HG02870 (cell line): ENCODE results near the gene DNAJC5.

Source experiments
- ATAC-seq: cut with Tn5 transposase; IDR thresholded peaks from one replicate; pipeline ENCODE4 v1.9.1; 2021; ENCODE audit warnings: mild to moderate bottlenecking, moderate library complexity; ENCODE audit not compliant: unreplicated experiment

DNAJC5 gene

DNA sequence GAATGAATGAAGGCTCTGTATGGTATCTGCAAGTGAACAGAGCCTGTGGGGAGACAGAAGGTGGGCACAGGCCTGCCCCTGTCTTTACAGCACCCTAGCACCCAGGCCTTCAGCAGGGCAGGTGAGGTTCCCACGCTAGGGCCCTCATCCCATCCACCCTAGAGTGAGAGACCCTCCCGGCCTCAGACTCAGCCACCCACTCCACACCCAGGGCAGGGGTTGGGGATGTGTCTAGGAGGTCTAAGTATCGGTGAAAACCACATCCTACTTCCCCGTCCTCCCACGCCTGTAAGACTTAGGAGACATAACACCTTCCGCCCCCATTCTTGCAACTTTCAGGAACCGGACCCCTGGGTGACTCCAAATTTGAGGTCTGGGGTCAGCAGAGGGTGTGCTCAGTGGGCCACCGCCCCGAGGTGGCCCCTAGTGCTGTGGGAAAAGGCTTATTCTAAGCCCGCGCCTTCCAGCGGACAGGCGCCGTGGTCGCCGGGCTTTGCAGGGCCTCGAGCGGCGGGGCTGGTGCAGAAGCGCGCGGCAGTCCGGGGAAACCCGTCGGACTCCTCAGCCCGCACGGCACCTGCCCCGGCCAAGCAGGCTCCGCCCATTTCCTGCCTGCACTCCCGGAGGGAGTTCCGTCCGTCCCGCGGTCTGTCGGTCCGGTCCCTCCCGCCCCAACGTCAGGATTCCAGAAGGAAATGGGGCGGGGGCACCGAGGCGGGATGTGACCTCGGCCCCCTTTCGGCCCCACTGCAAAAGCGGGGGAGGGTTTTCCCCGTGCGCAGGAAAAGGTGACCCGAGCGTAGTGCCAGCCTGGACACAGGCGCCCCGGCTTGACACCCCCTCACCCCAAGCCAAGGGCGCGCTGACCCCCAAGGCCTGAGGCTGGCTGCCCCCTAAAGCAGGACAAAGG is 83.6 kb downstream of the DNAJC5 start:
- ATAC-seq, result peak; percentile 36

GRCh38 chr20:63979229-63979556 is 84.3 kb downstream of the DNAJC5 start:
- ATAC-seq, result no peak

- peak; percentile 26 for ATAC-seq
Measured at GRCh38 chr20:63979557-63980316, 84.8 kb downstream of the DNAJC5 start, which contains the start of gene SAMD10. Gene SAMD10, minus strand, starts transcription at chr20:63979642. Its CDS starts 175 bp downstream, at chr20:63979467.

DNA sequence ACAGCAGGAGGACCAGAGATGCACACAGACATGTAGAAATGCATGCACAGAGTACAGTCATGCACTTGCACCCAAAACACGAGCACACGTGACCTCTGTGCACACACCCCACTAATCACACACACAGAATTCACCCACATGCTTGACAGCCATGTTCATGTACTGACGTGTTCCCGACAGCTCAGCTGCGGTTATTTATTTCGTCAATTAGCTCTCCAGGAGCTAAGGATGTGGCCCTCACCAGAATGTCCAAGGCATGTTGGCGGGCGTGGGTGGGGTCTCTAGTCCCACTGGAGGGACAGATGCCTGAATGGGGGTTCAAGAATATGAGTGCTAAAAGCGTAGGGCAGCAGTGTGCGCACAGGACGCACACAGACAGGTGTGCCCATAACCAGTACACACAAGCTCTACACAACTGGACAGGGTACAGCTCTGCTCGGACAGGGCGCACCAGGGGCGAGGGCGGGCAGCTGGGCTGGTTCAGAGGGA is 85.4 kb downstream of the DNAJC5 start:
- peak; percentile 7 for ATAC-seq

GRCh38 chr20:63980806-63981728 is 86.1 kb downstream of the DNAJC5 start, which contains the start of gene PRPF6:
Gene PRPF6, plus strand, starts transcription at chr20:63981132. Its CDS starts 114 bp downstream, at chr20:63981246.
- peak; percentile 49 for ATAC-seq

DNA sequence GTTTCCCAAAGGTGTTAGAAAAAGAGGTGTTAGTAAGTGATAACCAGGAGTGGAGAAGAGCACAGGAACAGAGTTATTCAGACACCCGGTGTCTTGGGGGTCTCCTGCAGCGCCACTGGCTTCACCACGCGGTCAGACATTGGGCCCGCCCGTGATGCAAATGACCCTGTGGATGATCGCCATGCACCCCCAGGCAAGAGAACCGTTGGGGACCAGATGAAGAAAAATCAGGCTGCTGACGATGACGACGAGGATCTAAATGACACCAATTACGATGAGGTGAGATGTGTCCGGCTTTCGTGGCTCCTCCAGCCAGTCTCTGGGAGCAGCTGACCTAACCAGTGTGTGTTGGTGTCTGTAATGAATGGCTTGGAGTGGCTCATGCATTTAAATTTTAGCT is 88.0 kb downstream of the DNAJC5 start:
- ATAC-seq, result no peak
